ENCODE results near the gene GMPPA.

Gene GMPPA

GRCh38 chr2:219498280-219499057 lies at the start of gene GMPPA:
Gene GMPPA, plus strand, starts transcription at chr2:219498891. Its CDS starts 1,085 bp downstream, at chr2:219499976.
- peak; percentile 95 for DNase-seq

- no peak for DNase-seq
Measured at GRCh38 chr2:219449609-219450008, 49.1 kb upstream of the GMPPA start.

- DNase-seq: no peak
Measured at GRCh38 chr2:219451661-219452360, 46.9 kb upstream of the GMPPA start.

- no peak for DNase-seq
Measured at GRCh38 chr2:219452361-219453317, 46.1 kb upstream of the GMPPA start.

GRCh38 chr2:219453671-219454590 lies 44.8 kb upstream of the GMPPA start:
- DNase-seq: no peak

GRCh38 chr2:219455581-219455980 lies 43.1 kb upstream of the GMPPA start:
- no peak for DNase-seq

- DNase-seq: peak; percentile 34
Measured at GRCh38 chr2:219457784-219458369, 40.8 kb upstream of the GMPPA start.

GRCh38 chr2:219458996-219459395 lies 39.7 kb upstream of the GMPPA start:
- DNase-seq: no peak

GRCh38 chr2:219459460-219460311 lies 39.0 kb upstream of the GMPPA start:
- DNase-seq: peak; percentile 52

- DNase-seq: no peak
Measured at GRCh38 chr2:219460424-219460926, 38.2 kb upstream of the GMPPA start.

GRCh38 chr2:219461047-219461514 lies 37.6 kb upstream of the GMPPA start:
- peak; percentile 28 for DNase-seq

- no peak for DNase-seq
Measured at GRCh38 chr2:219461669-219462068, 37.0 kb upstream of the GMPPA start.

- DNase-seq: no peak
Measured at GRCh38 chr2:219462349-219462748, 36.3 kb upstream of the GMPPA start.

- DNase-seq: no peak
Measured at GRCh38 chr2:219464286-219465032, 34.2 kb upstream of the GMPPA start.

GRCh38 chr2:219465659-219466561 lies 32.8 kb upstream of the GMPPA start:
- DNase-seq: no peak

- no peak for DNase-seq
Measured at GRCh38 chr2:219466816-219467735, 31.6 kb upstream of the GMPPA start.

GRCh38 chr2:219467736-219468075 lies 31.0 kb upstream of the GMPPA start:
- DNase-seq: no peak

All from activated CD4-positive, alpha-beta T cell treated with anti-CD3 and anti-CD28 coated beads for 48 hours (primary cell).